CD4-positive, CD25-positive, alpha-beta regulatory T cell (primary cell): ENCODE measurements around the gene GRIK1. TPM values are rescaled to one million over a fixed set of nuclear protein-coding genes. Genes with fewer than 3 reads are reported as not detected.

Source experiments
- ATAC-seq, 2 donors: fragments of 150-1000 bp; cut with Tn5 transposase; one replicate each; pipeline ENCODE4 v1.10.0; 2021; ENCODE audit warnings: low read depth in 2 of 2, moderate number of reproducible peaks in 2 of 2, moderate library complexity in 1 of 2
- DNase-seq, 3 donors: peaks; one replicate each; pipeline versions ENCODE4 v3.0.0 to v3.0.0-alpha.2; 2012 to 2022; ENCODE audit warnings: mixed read lengths in 1 of 3
- H3K27ac ChIP-seq: one replicate; pipeline ENCODE4 v1.7.0; 2013; ENCODE audit warnings: mild to moderate bottlenecking, low read length; ENCODE audit not compliant: insufficient read depth, poor library complexity, severe bottlenecking
- H3K27me3 ChIP-seq: one replicate; pipeline ENCODE4 v1.7.0; 2013; ENCODE audit warnings: low read length; ENCODE audit not compliant: control insufficient read depth, insufficient read depth
- H3K36me3 ChIP-seq: one replicate; pipeline ENCODE4 v1.7.0; 2013; ENCODE audit warnings: mild to moderate bottlenecking, low read length, moderate library complexity; ENCODE audit not compliant: control insufficient read depth, insufficient read depth
- H3K4me1 ChIP-seq: 2 replicates; pipeline ENCODE4 v1.7.0; 2013; ENCODE audit warnings: mild to moderate bottlenecking, low read length; ENCODE audit not compliant: insufficient read depth, control insufficient read depth, poor library complexity, severe bottlenecking
- H3K4me3 ChIP-seq: one replicate; pipeline ENCODE4 v1.7.0; 2013; ENCODE audit warnings: low read depth, mild to moderate bottlenecking, low read length, moderate library complexity
- H3K9me3 ChIP-seq, 2 experiments: 1 replicate in 1 of 2; 2 replicates in 1 of 2; pipeline ENCODE4 v1.7.0; 2013; ENCODE audit warnings: low read length in 2 of 2, mild to moderate bottlenecking in 1 of 2, moderate library complexity in 1 of 2; ENCODE audit not compliant: control insufficient read depth in 2 of 2
- H3K27ac Mint-ChIP-seq, 3 donors: one replicate each; pipeline ENCODE4 v1.8.0; 2020 to 2022; ENCODE audit warnings: mild to moderate bottlenecking in 3 of 3, mixed read lengths in 3 of 3, moderate library complexity in 2 of 3
- H3K27me3 Mint-ChIP-seq: one replicate; pipeline ENCODE4 v1.8.0; 2022; ENCODE audit warnings: mild to moderate bottlenecking, mixed read lengths
- H3K36me3 Mint-ChIP-seq: one replicate; pipeline ENCODE4 v1.8.0; 2020; ENCODE audit warnings: mixed read lengths
- H3K4me1 Mint-ChIP-seq, 4 donors: one replicate each; pipeline ENCODE4 v1.8.0; 2020 to 2022; ENCODE audit warnings: mixed read lengths in 4 of 4, mild to moderate bottlenecking in 1 of 4
- H3K4me3 Mint-ChIP-seq, 4 donors: one replicate each; pipeline ENCODE4 v1.8.0; 2020 to 2022; ENCODE audit warnings: mild to moderate bottlenecking in 4 of 4, mixed read lengths in 4 of 4, moderate library complexity in 3 of 4
- H3K9me3 Mint-ChIP-seq, 7 donors: one replicate each; pipeline ENCODE4 v1.8.0; 2020 to 2022; ENCODE audit warnings: mixed read lengths in 7 of 7, mild to moderate bottlenecking in 3 of 7, moderate library complexity in 2 of 7
- polyA plus RNA-seq, 4 donors: library from polyadenylated mRNA; unstranded; fragments of 300-500 nt; fragmentation: Illumina TruSeq; gene quantifications; one replicate each; pipeline ENCODE4 v1.2.3, GENCODE V29; 2021
- total RNA-seq: library from RNA; stranded (reverse); gene quantifications from one replicate; pipeline ENCODE4 v1.2.3, GENCODE V29; 2022

Gene GRIK1
- total and polyA plus RNA-seq, 5 donors from 2014 or later, result 0.06 TPM; not detected in 4

- no peaks in the 10 kb centered on the region for H3K27me3 Mint-ChIP-seq
- H3K36me3 Mint-ChIP-seq, result no peaks in the 10 kb centered on the region
- Histone ChIP-seq H3K36me3 (no peaks in the 10 kb centered on the region), H3K9me3 (no peaks in the 10 kb centered on the region), H3K4me3 (no peak overlapping the region), H3K27me3 (no peaks in the 10 kb centered on the region), H3K27ac (no peak overlapping the region), H3K4me1 (no peaks in the 10 kb centered on the region)
- H3K27ac Mint-ChIP-seq, result no peak overlapping the region
- peaks cover 0 to 2% (median 0%) of the 10 kb centered on the region in 7 donors for H3K9me3 Mint-ChIP-seq
- no peak for DNase-seq
- no peak overlapping the region for H3K4me3 Mint-ChIP-seq
- H3K4me1 Mint-ChIP-seq, result no peaks in the 10 kb centered on the region
- ATAC-seq, result no peak
Observed at GRCh38 chr21:29748391-29749167, 191.2 kb downstream of the GRIK1 start.

- Mint-ChIP-seq H3K4me3 (no peak overlapping the region), H3K9me3 (peaks cover 0 to 4% (median 0%) of the 10 kb centered on the region in 7 donors), H3K4me1 (no peaks in the 10 kb centered on the region), H3K36me3 (no peaks in the 10 kb centered on the region), H3K27ac (no peak overlapping the region), H3K27me3 (peaks cover 6% of the 10 kb centered on the region)
- Histone ChIP-seq H3K9me3 (no peaks in the 10 kb centered on the region), H3K27me3 (peaks cover 2% of the 10 kb centered on the region), H3K36me3 (no peaks in the 10 kb centered on the region), H3K4me3 (no peak overlapping the region), H3K4me1 (no peaks in the 10 kb centered on the region), H3K27ac (no peak overlapping the region)
- ATAC-seq (no peak), DNase-seq (no peak)
Observed at GRCh38 chr21:29741761-29742160, 198.0 kb downstream of the GRIK1 start.

- no peak overlapping the region for H3K4me3 ChIP-seq
- ATAC-seq (no peak), DNase-seq (no peak)
- no peaks in the 10 kb centered on the region for H3K4me1 Mint-ChIP-seq
- peaks cover 2% of the 10 kb centered on the region for H3K27me3 ChIP-seq
- no peak overlapping the region for H3K4me3 Mint-ChIP-seq
- H3K4me1 ChIP-seq, result no peaks in the 10 kb centered on the region
- peaks cover 0 to 4% (median 0%) of the 10 kb centered on the region in 7 donors for H3K9me3 Mint-ChIP-seq
- H3K36me3 Mint-ChIP-seq, result no peaks in the 10 kb centered on the region
- H3K27ac ChIP-seq, result no peak overlapping the region
- H3K27me3 Mint-ChIP-seq, result peaks cover 6% of the 10 kb centered on the region
- no peaks in the 10 kb centered on the region for H3K36me3 ChIP-seq
- H3K27ac Mint-ChIP-seq, result no peak overlapping the region
- H3K9me3 ChIP-seq, result no peaks in the 10 kb centered on the region
Observed at GRCh38 chr21:29739176-29739575, 200.6 kb downstream of the GRIK1 start.

- ATAC-seq (no peak), DNase-seq (no peak)
- Mint-ChIP-seq H3K4me3 (no peak overlapping the region), H3K27me3 (peaks cover 6% of the 10 kb centered on the region), H3K27ac (no peak overlapping the region), H3K4me1 (no peaks in the 10 kb centered on the region), H3K36me3 (no peaks in the 10 kb centered on the region), H3K9me3 (peaks cover 0 to 4% (median 0%) of the 10 kb centered on the region in 7 donors)
- Histone ChIP-seq H3K27ac (no peak overlapping the region), H3K4me3 (no peak overlapping the region), H3K36me3 (no peaks in the 10 kb centered on the region), H3K27me3 (peaks cover 2% of the 10 kb centered on the region), H3K4me1 (no peaks in the 10 kb centered on the region), H3K9me3 (no peaks in the 10 kb centered on the region)
Observed at GRCh38 chr21:29738730-29739129, 201.1 kb downstream of the GRIK1 start.

- no peaks in the 10 kb centered on the region for H3K36me3 ChIP-seq
- Mint-ChIP-seq H3K36me3 (no peaks in the 10 kb centered on the region), H3K4me3 (no peak overlapping the region), H3K4me1 (no peaks in the 10 kb centered on the region), H3K27me3 (peaks cover 6% of the 10 kb centered on the region), H3K27ac (no peak overlapping the region), H3K9me3 (peaks cover 0 to 4% (median 0%) of the 10 kb centered on the region in 7 donors)
- H3K27me3 ChIP-seq, result peaks cover 2% of the 10 kb centered on the region
- no peaks in the 10 kb centered on the region for H3K9me3 ChIP-seq
- ATAC-seq, result no peak
- no peak for DNase-seq
- H3K27ac ChIP-seq, result no peak overlapping the region
- H3K4me3 ChIP-seq, result no peak overlapping the region
- no peaks in the 10 kb centered on the region for H3K4me1 ChIP-seq
Observed at GRCh38 chr21:29737186-29737585, 202.6 kb downstream of the GRIK1 start.

GRCh38 chr21:29730281-29730680, 209.5 kb downstream of the GRIK1 start:
- Histone ChIP-seq H3K9me3 (no peaks in the 10 kb centered on the region), H3K27me3 (no peaks in the 10 kb centered on the region), H3K36me3 (no peaks in the 10 kb centered on the region), H3K4me1 (no peaks in the 10 kb centered on the region), H3K27ac (no peak overlapping the region), H3K4me3 (no peak overlapping the region)
- no peaks in the 10 kb centered on the region for H3K27me3 Mint-ChIP-seq
- H3K4me1 Mint-ChIP-seq, result no peaks in the 10 kb centered on the region
- H3K36me3 Mint-ChIP-seq, result no peaks in the 10 kb centered on the region
- H3K9me3 Mint-ChIP-seq, result peaks cover 0 to 3% (median 0%) of the 10 kb centered on the region in 7 donors
- DNase-seq (no peak), ATAC-seq (no peak)
- no peak overlapping the region for H3K27ac Mint-ChIP-seq
- H3K4me3 Mint-ChIP-seq, result no peak overlapping the region

GRCh38 chr21:29726044-29726443, 213.8 kb downstream of the GRIK1 start:
- no peak overlapping the region for H3K27ac ChIP-seq
- no peaks in the 10 kb centered on the region for H3K36me3 Mint-ChIP-seq
- H3K9me3 ChIP-seq, result no peaks in the 10 kb centered on the region
- H3K4me3 Mint-ChIP-seq, result peak overlapping the region in 1 of 4 donors; percentile 44
- H3K27me3 ChIP-seq, result no peaks in the 10 kb centered on the region
- no peak overlapping the region for H3K4me3 ChIP-seq
- no peaks in the 10 kb centered on the region for H3K36me3 ChIP-seq
- H3K27me3 Mint-ChIP-seq, result no peaks in the 10 kb centered on the region
- ATAC-seq (no peak), DNase-seq (no peak)
- peaks cover 0 to 3% (median 0%) of the 10 kb centered on the region in 7 donors for H3K9me3 Mint-ChIP-seq
- H3K27ac Mint-ChIP-seq, result no peak overlapping the region
- no peaks in the 10 kb centered on the region for H3K4me1 ChIP-seq
- no peaks in the 10 kb centered on the region for H3K4me1 Mint-ChIP-seq
